DND-41 (cell line): ENCODE measurements around the gene DPPA5.

Source experiments
- CTCF ChIP-seq: IDR thresholded peaks from 2 replicates; pipeline ENCODE4 v1.5.1; 2012; ENCODE audit warnings: borderline replicate concordance, low read length, moderate library complexity, mild to moderate bottlenecking; ENCODE audit not compliant: poor library complexity, severe bottlenecking; ENCODE audit errors: extremely low read depth
- EZH2 ChIP-seq: IDR thresholded peaks from 3 replicates; pipeline ENCODE4 v1.6.1; 2012; ENCODE audit warnings: borderline replicate concordance, low read depth, mild to moderate bottlenecking, moderate library complexity, low read length, inconsistent platforms; ENCODE audit not compliant: severe bottlenecking

GRCh38 chr6:73369157-73369556, 15.1 kb upstream of the DPPA5 start:
- TF ChIP-seq CTCF (no peak), EZH2 (no peak)
